Activated effector memory CD4-positive, alpha-beta T cell treated with anti-CD3 and anti-CD28 coated beads, Interleukin-2, amount 50 U/mL, for 16 hours (primary cell): ENCODE data around the gene SLC8A2.

Source experiments
- DNase-seq: peaks from one replicate; pipeline ENCODE4 v3.0.0-alpha.2; 2020

Gene SLC8A2

DNA sequence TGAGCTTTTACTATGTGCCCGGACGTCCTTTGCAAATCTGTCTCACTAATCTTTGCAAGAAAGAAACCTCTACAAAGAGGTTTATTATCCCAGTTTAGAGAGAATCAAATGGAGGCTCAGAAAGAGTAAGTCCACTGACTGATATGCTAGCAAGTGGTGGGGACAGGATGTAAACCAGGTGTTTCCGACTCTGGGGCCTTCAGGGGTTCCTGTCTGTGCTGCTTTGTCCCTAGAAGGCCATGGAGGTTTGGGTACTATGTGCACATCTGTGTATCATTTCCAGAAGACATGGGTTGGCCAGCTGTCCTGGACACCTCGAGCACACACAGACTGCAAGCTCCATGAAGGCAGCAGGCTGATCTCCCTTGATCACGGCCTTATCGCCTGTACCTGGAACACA, 13.5 kb upstream of the SLC8A2 start:
- DNase-seq: no peak

DNA sequence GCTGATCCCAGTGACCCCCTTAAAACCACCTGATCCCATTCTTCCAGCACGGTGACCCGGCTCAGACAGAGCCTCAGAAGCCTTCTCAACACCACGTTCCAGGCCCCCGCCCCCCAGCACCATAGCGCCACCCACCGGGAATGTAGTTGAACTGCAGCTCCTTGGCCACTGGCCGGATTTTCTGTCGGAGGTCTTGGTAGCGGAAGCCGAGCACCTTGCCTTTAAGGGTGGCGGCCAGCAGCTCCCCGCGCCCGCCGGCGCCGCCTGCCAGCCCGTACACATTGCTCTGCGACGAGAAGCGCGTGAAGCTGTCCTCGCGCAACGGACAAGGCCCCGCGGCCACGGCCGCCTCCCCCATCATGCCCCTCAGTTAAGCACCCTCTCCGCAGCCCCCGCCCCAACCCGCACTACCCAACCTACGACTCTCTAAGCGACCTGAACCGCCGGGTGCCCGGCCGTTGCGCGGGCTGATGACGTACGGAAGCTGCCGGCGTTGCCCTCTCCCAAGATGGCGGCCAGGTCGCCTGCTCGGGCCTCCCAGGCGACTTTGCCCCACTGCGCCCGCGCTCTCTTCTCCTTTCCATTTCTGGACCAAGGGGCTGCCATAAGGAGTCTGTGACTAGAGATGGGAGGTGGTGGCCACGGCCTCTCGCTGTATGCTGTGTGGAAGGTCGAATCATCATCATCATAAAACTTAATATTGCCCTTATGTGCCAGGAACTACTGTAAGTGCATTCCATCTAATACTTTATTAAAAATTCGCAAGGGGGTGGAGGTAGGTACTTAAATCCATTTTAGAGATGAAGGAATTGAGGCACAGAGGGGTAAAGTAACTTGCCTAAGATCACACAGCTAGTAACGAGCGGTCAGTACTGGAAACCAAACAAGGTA, 12.4 kb upstream of the SLC8A2 start, which contains the start of gene KPTN:
Gene KPTN (minus strand): TSS at position 420 of the 891 bp plus-strand sequence. CDS start 59 bp downstream, at position 361.
- peak; percentile 96 for DNase-seq

DNA sequence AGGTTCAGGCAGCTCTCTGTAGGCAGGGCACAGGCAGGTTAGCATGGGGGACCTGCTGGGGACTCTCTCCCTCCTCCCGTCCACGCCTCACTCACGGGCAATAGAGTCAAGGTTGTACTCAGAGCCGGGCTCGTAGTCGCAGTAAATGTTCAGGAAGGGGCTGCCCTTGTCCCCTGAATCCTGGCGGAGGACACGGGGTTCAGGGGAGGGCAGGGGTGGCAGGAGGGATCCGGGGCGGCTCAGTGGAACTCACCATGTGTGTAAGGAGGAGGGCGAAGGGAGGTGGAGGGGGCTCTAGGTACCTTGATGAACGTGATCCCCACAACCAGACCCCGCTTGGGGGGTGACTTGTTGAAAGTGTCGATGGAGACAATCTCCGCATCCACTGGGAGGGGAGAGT, 11.5 kb upstream of the SLC8A2 start:
- DNase-seq: no peak

DNA sequence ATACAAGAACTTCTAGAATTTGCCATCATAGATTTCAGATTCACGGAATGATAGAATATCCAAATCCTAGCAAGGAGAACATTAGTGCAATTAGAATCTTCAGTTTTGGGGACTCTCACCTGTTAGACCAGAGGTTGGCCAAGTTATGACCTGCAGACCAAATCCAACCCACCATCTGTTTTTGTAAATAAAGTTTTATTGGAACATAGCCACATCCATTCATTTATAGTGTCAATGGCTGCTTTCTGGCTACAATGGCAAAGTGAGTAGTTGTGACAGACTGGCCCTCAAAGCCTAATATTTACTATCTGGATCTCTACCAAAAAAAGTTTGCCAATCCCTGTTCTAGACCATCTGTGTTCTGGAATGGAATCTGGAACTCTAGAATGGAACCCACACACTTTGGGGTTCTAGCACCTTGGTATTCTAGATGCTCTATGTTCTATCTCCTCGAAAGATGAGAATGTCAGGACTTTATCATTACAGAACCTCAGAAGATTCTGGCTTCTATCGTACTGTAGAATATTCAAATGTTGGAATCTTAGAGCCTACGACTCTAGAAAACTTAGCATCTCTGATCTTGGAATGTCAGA, 9.9 kb upstream of the SLC8A2 start:
- DNase-seq: no peak

DNA sequence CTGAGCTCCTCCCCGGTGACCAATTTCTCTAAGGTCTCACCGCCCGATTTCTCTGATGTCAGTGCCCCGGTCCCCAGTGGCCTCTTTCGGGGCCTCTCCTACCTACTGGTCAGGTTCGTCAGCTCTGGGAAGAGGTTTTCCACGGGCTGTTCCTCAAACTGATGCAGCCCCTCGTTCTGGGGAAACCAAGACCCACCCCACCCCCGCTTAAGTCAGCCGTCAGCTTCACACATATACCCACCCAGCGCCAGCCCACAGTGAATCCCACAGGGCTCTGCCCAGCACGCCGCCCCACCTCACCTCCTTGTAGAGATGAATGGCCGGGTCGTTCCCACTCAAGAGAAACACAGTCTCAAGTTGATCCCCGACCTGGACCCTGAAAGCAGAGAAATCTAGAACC, 9.0 kb upstream of the SLC8A2 start:
- DNase-seq: no peak

DNA sequence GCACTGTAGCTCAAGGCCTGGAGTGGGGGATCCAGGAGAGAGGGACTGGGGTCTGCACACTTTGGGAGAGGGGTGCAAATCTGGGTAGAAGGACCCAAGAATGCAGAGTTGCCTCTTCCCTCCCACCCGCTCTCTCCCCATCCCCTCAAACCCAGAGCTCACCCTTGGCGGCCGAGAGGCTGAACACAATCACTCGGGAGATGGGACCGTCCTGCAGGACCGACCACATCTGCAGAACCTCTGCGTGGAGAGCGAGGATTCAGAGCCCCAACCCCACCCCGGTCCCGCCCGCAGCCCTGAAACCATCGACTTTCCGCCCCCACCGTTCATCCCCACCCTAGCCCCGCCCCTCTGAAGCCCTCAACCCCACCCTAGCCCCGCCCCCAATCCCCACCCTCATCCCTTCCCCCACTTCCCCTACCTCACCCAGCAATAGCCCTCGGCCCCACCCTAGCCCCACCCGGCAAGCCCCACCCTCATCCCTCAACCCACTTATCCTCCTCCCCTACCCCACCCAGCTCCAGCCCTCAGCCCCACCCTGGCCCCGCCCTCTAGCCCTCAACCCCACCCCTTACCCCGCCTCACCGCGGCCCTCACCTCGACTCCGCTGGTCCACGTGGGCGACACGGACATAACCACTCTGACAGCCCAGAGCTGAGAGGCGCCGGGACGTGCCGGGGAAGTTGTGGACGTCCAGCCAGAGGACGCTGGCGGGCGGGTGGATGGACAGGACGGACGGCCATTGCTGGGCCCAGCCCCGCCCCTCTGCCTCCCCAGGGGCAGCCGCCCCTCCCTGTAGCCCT, 8.2 kb upstream of the SLC8A2 start:
- DNase-seq: no peak

DNA sequence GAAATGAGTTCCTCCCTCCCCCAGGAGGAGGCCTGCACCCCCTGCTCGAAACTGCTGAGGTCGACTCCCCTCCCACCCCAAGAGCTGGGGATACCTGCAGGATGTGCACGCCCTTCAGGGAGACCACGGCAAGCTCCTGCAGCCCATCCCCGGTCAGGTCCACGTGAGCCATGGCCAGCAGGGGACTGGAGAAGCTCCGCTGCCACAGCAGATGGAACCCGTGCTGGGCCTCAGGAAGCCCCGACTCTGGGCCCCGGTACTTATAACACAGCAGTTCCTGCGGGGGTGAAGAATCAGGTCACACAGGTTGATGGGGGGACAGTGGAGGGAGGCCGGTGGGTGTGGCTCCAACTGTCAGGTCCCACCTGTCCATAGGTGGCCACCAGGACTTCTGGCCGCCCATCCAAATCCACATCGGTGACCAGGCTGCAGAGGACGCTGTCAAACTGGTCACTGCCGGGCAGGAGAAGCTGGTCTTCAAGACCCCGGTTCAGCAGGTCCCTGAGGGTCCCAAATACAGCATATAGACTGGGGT, 4.8 kb upstream of the SLC8A2 start:
- no peak for DNase-seq

DNA sequence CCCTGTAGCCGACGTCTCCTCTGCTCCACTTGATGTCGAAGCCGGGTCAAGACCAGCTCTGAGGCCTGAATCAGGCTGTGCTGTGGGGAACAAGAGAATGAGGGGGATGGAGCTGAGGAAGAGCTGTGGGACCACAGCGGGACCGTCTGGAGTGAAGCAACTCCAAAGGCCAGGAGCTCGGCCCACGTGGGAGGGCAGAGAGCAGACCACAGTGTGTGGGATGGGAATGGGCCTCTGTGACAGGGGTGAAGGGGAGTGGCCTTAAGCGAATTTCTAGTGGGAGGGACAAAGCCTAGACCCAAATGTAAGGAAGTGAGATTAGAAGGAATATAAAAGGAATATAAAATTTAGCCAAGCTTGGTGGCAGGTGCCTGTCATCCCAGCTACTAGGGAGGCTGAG, 3.8 kb upstream of the SLC8A2 start:
- no peak for DNase-seq

DNA sequence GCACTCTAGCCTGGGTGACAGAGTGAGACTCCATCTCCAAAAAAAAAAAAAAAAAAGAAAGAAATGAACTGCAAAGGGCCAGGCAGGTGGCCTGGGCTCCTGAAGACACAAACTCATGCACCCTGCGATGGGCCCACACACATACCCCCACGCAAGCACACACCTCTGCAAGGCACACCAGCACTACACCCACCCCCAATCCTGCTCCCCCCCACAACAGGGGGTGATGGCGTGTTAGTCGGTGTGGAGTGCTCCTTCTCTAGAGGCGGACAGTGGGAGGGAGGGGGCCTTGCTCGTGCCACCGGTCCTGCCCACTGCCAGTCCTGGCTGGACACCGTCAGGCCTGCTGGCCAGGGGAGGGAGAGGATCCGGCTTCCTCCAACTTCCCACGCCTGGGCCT, 1.6 kb upstream of the SLC8A2 start:
- DNase-seq: no peak

DNA sequence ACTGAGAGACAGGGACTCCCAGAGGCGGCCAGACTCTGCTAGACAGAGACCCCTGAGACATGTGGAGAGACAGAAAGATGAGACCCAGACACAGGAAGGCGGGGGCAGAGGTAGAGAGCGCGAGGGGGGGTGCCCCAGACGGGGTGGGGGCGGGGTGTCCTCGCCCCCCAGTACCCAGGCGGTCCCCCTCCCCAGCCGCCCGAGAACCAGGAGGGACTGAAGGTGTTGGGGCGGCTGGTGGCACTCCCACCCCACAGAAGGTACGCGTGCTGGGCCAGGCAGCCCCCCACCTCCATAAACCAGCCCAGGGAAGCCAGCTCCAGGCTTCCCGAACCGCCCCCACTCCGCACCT, 336 bp downstream of the SLC8A2 start:
- DNase-seq: no peak

DNA sequence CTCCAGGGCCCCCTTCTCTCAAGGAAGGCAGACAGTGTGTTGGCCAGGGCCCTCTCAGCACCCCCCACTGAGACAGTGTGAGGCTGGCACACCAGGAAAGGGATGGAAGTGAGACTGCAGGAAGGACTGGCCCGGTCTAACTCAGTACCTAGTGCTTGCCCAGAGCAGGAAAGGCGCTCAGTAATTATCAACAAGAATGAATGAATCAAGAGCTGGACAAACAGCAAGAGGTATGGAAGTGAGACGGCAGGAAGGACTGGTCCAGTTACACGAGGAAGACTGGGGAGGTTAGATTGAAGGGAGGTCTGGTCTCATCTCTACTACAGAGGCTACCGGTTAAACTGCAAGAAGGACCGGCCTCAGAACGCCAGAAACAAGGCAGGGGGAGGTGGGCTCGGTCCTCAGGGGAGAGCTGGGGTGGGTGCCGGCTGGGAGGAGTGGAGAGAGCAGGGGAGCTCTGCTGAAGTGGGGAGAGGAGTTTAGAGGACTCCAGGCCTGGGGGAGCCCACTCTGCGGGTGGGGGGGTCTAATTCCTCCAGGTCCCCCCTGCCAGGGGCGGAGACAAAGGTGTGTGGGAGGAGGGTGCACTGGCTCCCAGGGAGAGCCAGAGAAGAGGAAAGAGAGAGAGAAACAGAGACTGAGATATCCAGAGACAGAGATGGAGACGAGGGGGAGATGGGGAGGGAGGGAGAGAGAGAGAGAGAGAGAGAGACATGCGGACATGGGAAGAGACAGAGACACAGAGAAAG, 1.1 kb downstream of the SLC8A2 start:
- DNase-seq: no peak

DNA sequence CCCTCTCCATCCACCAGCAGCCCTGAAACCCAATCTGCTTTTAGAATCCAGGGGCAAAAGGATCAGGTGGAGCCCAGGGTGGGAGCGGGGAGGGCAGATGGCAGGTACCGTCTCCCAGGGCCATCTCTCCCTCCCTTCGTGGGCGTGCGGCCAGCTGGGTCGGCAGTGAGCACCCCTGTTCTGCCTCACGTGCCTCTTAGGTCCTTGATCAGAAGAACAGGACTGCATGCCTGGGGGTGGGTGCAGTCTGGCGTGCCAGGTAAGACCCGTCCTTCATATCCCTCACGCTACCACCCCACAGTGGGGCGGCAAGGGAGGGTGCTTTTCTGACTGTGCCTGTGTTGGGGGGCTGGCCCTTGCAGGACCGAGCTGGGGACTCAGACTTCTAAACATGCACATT, 2.0 kb downstream of the SLC8A2 start:
- no peak for DNase-seq

DNA sequence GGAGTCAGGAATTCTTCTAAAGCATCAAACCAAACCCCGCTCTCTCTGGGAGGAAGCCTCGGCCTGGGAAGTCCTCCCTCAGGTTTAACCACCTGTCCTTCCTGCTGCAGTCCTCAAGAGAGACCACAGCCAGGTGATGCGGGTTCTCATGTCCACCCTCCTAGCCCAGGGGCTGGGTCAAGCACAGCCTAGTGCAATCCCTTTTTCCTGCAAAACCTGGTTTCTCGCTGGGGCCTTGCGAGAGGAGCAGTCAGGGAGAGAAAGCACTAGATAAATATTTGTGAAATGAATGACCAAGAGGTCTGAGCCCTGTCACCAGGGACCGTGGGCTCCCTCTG, 2.4 kb downstream of the SLC8A2 start:
- no peak for DNase-seq

DNA sequence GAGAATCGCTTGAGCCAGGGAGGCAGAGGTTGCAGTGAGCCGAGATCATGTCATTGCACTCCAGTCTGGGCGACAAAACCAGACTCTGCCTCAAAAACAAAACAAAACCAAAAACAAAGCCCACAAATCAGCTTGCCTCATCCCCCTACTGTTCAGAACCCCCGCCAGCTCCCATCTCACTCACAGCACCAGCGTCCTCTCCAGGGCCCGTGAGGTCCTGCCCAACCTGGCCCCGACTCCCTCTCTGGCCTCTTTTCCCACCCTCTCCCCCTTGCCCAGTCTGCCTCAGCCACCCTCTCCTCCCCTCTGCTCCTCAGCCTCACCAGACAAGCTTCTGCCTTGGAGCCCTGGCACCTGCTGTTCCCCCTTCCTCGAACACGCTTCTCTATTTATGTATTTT, 3.8 kb downstream of the SLC8A2 start:
- no peak for DNase-seq

DNA sequence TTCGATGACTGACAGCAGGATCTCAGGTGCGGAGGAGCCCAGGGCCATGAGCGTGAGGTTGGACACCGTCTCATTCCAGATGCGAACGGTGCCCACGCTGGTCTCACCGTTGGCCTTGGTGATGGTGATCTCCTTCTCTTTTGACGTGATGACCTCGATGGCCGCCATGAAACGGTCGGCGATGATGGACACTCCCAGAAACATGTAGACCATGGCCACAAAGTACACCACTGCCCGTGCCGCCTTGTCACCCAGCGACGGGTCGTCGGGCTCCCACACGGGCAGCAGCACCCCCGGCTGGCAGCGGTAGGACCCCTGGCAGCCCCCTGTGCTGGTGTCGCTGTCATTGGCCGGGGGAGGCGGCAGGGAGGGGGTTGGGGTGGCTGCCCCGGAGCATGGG, 5.7 kb downstream of the SLC8A2 start:
- no peak for DNase-seq

DNA sequence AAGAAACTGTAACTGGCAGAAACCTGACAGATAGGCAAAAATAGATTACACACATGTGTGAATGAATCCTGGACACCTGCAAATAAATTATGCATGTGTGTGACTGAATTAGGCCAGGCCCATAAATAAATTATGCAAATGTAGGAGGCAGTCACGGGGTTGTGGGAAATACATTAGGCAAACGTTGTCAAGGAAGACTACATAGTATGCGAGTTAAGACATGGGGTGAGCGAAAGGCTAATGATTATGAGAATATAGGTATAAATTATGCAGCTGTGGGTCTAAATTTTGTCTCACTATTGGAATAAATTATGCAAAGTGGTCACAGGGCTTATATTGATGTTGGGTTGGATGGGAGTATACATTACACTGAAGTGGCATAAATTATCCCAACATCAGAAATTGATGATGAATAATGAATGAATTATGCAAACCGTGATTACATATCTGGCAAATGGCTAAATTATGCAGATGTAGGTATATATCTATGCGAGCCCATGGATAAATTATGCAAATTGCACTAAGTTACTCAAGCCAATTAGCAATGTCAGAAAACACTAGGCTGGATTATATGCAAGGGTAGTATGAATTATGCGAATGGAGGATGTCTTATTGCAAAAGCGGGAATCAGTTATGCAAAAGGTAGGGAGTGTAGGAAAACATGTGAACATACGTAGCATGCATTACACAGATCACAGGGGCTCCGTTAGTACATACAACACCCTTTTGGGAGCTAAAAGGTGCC, 6.8 kb downstream of the SLC8A2 start:
- no peak for DNase-seq

DNA sequence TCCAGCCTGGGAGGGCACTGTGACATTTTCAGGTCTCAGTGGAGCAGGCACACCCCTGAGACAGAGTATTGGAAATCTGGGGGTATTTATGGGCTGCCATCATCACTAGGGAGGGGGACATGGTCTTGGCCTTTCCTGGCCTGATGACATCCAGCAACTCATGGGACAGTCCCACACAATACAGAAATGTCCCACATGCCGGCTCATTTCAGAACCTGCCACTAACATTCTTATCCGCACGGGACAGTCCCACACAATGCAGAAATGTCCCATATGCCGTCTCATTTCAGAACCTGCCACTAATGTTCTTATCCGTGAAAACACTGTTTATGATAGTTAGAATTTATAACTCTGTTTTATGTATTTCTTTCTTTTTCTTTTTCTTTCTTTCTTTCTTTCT, 9.8 kb downstream of the SLC8A2 start:
- no peak for DNase-seq

DNA sequence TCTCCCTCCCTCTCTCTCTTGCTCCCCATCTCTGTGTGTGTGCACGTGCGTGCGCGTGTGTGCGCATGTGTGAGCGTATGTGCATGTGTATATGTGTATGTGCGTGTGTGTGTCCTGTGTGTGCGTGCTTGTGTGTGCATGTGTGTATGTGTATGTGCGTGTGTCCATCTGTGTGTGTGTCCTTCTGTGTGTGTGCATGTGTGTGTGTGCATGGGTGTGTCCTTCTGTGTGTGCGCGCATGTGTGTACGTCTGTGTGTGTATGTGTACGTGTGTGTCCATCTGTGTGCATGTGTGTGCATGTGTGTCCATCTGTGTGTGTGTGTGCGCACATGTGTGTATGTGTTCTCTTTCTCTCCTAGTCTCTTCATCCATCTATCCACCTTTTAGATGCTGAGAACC, 12.2 kb downstream of the SLC8A2 start:
- DNase-seq: no peak

DNA sequence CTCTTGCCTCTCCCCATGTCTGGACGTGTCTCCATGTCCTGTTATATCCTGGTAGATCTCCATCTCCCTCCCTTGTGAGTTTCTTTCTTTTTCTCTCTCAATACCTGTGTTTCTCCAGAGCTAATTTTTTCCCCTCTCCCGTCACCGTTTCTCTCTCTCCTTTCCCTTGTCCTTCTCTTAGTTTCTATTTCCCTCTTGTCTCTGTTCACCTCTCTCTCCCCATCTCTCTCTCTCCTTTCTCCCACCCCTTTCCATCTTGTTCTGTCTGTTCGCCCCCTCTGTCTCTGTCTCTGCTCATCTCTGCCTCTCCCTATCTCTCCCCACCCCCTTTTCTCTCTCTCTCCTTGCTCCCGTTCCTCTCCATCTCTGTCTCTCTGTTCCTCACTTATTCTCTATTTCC, 13.0 kb downstream of the SLC8A2 start:
- DNase-seq: no peak

DNA sequence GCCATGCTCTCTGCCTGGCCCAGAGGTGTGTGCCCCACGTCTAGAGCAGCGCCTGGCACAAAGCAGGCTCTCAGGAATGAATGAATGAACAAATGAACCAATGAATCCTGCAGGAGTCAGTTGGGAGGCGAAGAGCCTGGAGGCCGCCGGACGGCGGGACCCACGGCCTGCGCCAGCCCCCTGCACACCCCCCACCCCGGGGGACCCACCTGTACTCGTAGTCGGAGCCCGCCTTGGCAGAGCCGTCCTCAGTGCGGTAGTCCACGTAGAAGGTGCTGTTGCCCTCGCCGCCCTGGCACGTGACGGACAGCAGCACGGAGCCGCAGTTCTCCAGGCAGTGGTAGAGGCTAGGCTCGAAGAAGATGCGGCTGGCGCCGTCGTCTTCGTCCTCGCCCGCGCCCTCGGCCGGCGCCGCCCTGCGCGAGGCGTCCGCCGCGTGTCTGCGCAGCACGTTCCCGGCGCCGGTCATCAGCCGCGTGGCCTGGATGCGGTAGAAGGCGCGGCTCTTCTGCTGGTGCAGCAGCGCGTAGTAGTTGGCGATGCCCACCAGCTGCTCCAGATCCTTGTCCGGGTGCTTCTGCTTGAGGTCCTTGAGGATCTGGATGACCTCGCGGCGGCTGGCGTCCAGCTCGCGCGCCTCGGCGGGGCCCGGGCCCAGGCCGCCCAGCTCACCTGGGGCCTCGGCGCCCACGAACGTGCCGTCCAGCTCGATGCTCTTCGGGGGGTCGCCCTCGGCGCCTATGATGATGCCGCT, 14.8 kb downstream of the SLC8A2 start:
- no peak for DNase-seq

DNA sequence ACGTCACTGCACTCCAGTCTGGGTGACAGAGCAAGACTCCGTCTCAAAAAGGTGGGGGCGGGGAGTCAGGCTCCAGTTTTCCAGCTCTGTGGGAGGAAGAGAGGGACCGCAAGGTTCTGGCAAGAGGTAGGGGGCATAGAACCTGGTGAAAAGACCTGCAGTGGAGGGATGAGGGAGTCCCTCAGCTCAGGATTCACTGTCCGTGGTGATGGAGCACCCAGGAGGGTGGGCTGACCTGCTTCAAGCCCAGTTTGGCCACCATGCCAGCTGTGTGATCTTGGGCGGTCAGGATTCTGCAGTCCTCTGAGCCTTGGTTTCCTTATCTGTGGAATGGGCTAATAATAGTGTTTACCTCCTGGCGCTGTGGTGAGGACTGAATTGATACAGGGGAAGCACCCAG, 21.2 kb downstream of the SLC8A2 start:
- DNase-seq: no peak

DNA sequence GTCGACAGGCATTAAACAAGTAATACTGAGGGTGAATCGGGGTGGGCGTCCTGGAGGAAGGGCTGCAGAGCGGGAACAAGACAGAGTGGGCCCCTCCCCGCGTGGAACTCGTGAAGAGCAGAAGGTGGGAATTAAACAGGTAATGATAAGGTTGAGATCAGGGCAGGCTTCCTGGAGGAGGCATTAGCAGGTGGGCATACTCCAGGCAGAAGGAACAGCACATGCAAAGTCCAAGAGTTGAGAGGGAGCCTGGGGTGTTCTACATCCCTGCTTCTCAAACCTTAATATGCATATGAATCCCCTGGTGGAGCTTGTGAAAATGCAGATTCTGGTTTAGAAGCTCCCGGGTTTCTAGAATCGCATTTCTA, 23.3 kb downstream of the SLC8A2 start:
- DNase-seq: no peak
